Stimulated activated CD4-positive, alpha-beta T cell treated with anti-CD3 and anti-CD28 coated beads, Interleukin-2, amount 100 ng/mL, for 48 hours (primary cell): Measurements from ENCODE around the gene CD58.

Source experiments
- DNase-seq, 2 donors: peaks; one replicate each; pipeline ENCODE4 v3.0.0-alpha.2; 2020

CD58 gene

GRCh38 chr1:116465845-116466685 lies 104.8 kb downstream of the CD58 start:
- no peak for DNase-seq

GRCh38 chr1:116465477-116465844 lies 105.4 kb downstream of the CD58 start:
- DNase-seq = no peak
